ENCODE measurements around the gene CLOCK.

CLOCK gene

DNA sequence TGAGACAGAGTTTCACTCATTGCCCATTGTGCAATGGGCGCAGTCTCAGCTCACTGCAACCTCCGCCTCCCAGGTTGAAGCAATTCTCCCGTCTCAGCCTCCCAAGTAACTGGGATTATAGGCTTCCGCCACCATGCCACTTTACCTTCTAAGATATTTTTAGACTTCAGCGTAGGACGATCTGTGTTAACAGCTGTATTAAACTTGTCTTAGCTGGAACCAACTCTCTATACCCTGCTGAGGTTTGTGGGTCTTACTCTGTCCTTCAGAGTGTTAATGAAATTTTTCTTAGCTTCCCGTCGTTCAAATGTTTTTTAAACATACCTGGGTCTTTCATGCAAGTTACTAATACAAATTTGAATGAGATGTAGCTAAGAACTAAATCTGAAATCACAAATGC is 136.3 kb downstream of the CLOCK start:
- no peak for DNase-seq

GRCh38 chr4:55409468-55410171 is 137.1 kb downstream of the CLOCK start:
- peak; percentile 26 for DNase-seq

DNA sequence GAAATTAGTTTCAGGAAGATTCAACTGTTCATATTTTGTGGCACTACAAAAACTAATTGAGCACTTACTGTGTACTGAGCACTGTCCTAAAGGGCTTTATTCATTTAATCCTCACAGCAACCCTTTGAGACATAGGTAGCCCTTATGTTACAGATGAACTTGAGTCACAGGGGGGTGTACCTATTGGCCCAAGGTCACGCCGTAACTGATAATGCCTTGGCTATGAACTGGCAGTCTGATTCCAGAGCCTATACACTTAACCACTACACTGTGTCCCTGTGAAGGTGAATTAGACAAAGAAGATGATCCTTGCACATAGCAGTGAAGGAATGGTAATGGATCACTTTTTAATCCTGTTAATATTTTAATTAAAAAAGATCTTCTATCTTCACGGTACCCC is 138.9 kb downstream of the CLOCK start:
- no peak for DNase-seq

GRCh38 chr4:55407119-55407518 is 139.6 kb downstream of the CLOCK start:
- no peak for DNase-seq

- no peak for DNase-seq
Observed at GRCh38 chr4:55406545-55406944, 140.2 kb downstream of the CLOCK start.

DNA sequence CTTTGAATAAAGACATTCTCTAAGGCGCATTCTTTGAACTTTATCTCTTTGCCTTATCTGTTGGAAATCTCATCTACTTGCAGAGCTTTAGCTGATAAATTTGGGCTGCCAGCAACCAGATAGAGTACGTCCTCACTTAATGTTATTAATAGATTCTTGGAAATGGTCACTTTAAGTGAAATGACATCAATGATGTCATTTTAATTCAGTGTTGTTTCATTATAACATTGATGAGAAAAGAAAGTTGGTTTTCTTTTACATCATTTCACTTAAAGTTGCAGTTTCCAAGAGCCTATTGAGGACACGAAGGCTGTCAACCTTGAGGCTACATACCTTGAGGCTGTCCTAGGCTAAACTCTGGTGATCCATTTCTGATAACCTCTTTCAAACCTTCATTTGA is 141.6 kb downstream of the CLOCK start:
- no peak for DNase-seq

- DNase-seq: no peak
Observed at GRCh38 chr4:55399581-55399980, 147.1 kb downstream of the CLOCK start.

- no peak for DNase-seq
Observed at GRCh38 chr4:55398966-55399365, 147.7 kb downstream of the CLOCK start.

GRCh38 chr4:55398461-55398860 is 148.2 kb downstream of the CLOCK start:
- no peak for DNase-seq

DNA sequence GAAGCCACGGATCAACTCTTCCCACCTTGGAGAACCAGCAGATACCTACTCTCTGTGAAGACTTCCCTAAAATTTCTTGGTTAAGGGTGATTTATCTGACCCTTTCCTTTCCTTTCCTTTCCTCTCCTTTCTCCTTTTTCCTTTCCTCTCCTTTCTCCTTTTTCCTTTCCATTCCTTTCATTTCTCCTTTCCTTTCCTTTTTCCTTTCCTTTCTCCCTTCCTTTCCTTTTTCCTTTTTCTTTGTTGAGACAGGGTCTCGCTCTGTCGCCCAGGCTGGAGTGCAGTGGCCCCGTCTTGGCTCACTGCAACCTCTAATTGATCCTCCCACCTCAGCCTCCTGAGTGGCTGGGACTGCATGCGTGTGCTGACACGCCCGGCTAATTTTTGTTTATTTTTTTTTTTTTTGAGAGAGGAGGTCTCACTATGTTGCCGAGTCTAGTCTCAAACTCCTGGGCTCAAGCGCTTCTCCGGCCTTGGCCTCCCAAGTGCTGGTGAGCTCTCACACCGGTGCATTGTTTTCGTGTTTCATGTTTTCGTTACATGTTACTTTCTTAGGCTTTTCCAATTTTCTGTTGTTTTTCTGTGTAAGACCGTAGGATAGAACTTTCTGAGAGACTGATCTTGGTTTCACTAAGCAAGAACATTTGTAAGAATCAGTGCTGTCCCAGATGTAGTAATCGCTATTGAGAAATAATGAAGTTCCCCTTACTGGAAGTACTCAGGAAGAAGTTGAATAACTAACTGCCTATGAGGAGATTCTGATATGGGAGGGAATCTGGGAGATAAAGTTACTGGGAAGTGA is 149.0 kb downstream of the CLOCK start:
- DNase-seq: no peak

DNA sequence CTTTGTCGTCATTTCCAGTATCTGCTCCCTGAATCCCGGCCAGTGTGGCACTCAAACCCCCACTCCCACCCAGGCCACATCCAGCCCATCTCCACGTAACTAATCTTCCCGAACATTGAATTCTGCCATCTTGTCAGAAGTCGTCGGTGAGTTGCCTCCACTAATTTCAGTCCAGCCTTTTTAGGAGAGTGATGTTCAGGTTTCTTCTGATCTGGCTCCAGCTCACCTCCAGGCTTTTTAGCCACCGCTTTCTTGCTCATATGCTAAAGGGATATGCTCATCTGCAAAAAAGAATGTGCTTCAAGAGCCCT is 149.6 kb downstream of the CLOCK start:
- DNase-seq: no peak

DNA sequence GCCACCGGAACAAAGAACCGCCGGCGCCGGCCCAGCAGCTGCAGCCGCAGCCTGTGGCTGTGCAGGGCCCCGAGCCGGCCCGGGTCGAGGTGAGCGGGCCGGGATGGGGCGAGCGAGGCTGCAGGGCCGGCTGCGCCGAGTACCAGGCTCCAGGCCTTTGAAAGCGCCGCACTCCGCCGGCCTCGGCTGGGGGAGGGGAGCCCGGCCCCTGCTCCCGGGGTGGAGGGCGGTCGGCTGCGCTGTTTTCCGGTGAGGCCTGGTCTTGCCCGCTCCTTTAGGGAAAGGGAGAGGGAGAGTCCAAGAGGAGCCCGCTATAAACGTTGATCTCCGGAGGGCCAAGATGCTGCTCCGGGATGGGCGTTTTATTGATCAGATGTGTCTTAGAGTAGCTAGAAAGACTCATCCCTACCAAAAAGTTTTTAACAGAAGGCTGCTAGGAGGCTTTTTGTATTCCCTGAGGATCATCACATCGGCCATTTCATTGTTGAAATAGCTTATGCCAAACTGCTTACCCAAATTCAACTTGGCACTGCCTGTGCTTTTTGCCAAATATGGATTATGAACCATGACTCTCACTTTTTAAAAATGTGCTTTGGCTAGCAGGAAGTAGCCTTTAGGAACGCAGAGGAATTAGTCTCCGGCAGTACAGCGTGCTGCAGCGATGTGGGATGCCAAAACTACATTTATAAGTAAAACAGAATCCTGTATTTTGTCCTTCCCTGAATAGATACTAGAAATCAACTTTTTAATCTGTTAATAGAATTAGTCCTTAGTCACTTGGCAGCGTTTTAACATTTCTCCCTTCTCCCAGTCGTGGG is 150.2 kb downstream of the CLOCK start:
- DNase-seq: peak; percentile 25

- DNase-seq: peak; percentile 87
Observed at GRCh38 chr4:55395529-55396307, 151.0 kb downstream of the CLOCK start, which contains the start of gene TMEM165. TMEM165 (plus strand) TSS chr4:55395957; CDS start chr4:55396190, 233 bp downstream.

DNA sequence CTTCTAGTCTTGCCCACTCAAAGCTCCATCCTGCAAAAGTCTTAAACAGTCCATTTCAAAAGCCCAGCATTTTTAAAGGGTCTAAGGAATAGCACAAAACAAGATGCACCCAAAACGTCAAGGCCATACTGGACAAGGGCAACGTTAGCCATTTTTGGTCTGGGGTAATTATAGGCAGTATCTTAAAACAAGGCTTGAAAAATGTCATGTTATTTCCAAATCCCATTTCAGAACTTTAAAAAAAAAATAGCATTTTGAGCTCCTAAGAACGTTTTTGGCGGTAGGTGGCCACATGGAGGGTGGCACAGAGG is 151.5 kb downstream of the CLOCK start:
- no peak for DNase-seq

DNA sequence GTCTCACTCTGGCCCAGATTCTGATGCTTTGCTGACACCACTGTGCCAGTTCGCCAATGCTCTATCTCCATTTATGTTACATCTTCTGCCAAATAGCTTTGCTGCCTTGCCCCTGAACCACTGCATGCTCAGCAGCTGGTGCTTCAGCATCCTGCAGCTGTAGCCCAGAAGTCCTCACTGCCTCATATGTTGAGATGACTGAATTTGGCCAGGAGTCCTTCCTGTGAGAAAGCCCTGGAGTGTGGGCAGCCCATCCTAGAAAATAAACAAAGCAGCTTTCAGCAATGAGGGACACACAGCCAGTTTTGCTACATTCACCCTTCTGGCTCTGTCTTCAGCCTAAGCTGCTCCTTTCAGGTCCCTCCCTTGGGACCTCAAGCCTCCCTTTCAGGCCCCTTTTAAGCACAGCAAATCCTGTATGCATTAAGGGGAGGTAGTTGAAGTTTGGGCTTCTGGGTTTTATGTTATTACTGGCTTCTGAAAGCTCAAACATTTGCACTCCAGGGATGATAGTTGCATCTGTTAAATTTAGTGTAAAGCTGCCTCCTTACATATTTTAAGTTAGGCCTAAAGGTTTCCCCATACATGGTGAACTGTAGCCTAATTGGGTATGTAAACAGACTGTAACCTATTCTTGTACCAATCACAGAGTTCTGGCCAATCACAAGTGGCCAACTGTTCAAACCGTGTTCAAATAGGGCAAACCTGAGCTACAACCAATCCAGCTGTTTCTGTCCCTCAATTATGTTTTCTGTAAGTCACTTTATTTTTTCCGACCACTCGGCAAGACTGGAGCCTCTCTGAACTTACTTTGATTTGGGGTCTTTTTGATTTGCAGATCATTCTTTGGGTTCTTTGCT is 153.0 kb downstream of the CLOCK start:
- DNase-seq: no peak

DNA sequence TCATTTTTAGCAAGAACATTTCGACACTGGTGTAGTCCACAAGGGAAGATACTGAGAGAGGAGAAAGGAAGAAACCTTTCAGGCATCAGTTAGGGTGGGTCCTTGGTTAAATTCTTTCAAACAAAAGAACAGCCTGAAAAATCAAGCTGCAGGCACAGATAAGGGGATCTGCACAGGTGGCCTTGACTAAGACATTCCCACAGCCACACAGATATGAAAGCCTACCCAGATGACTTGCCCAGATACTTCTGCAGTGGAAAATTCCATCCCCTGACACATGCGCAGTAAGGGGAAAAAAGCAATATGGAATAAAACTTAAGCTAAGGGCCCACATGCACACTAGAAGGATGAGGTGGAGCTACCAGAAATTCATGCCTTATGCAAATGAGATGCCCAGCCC is 159.9 kb downstream of the CLOCK start:
- no peak for DNase-seq

DNA sequence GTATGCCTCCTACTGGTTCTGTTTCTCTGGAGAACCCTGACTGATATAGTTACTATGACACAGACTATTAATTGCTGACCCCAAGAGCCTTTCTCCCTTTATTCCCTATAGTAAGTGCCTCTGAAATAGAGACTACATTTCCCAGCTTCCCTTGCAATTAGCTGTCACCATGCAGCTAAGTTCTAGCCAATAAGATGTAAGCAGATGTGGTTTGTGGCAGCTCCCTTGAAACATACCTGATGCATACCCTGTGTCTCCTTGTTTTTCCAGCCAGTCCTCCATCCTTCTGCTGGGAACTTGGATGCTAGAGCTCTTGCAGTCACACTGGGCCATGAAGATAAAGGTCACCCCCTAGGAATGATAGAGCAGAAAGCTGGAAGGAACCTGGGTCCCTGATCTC is 160.6 kb downstream of the CLOCK start:
- peak; percentile 36 for DNase-seq

DNA sequence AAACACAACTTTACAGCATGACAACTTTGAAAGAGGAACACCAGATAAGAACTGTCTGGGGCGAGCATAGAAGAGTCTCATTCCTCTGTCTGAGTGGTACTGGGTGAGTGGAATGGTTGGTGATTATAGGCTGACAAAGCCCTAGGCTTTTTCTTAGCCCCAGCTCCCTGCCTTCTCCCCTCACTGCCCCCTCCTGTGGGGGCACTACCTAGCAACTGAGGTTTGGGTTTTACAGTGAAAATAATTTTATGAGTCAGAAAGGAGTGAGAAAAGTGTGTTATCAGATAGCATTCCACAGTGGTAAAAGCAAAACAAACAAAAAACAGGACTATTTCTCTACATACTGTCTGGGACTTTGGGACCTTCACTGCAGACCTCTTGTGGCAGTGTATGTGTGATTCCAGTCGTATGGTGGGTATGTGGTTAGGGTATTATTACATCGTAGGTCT is 161.5 kb downstream of the CLOCK start:
- no peak for DNase-seq

DNA sequence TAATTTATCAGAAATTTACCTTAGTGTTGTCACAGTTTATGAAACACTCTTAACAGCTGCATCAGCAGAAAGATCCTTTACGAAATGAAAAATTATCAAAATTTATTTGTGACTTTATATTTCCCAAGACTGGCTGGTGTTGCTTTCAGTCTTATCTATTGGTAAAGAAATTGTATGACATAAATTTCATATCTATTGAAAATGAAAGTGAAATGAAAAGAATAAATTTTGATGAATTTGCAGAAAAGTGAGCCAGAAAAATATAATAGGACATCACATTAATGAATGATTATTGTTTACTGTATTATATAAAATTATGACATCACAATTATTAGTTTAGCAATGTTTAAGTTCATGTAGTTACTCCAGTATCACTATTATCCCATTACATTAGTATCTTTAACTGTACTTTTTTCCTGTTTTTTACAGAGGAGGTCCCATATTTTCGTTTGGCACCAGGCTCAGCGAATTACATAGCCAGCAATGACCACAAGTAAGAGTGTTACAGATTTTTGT is 164.2 kb downstream of the CLOCK start:
- no peak for DNase-seq

DNA sequence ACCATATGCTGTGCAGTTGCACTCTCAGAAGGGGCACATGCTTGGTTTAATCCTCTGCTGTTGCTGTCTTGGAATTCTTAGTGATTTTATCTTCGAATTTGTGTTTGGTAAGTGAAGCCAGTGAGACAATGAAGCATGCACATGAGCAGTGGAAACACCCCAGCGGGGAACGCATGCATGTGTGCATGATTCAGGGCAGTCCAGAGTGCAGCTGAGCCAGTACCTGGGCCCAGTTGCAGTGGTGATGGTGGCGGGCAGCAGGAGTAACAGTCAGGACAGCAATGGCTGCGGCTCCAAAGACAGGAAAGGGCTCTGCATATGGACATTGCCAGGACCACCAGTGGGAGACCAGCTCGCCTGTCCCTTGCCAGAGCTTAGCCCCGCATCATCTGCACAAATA is 165.2 kb downstream of the CLOCK start:
- no peak for DNase-seq

GRCh38 chr4:55380576-55380975 is 166.1 kb downstream of the CLOCK start:
- DNase-seq: no peak

Data from CD4-positive, alpha-beta T cell treated with Interleukin-17A for 1 hour (primary cell).